Endometrium (tissue), 2 donors: ENCODE measurements around the gene RAMACL.
"Not testable (repeated sequence)": the region's sequence is repeated elsewhere in the genome, so short reads cannot be mapped to it uniquely, and the experiment has no call there.

Experiments
- FAIRE-seq: peaks from 2 replicates; lab custom pipeline; 2012; peaks lifted over from hg19 to GRCh38; lab: Jason Lieb, UNC
- donor health status: control.
- donor health status: control.

Gene RAMACL

GRCh38 chr6:166554316-166554715, 32.2 kb downstream of the RAMACL start:
- FAIRE-seq = no peak

GRCh38 chr6:166553563-166554271, 32.8 kb downstream of the RAMACL start:
- FAIRE-seq = no peak

GRCh38 chr6:166552600-166552999, 33.9 kb downstream of the RAMACL start:
- no peak for FAIRE-seq

GRCh38 chr6:166551754-166552495, 34.6 kb downstream of the RAMACL start:
- no peak for FAIRE-seq

- FAIRE-seq = no peak
Observed at GRCh38 chr6:166546653-166547052, 39.8 kb downstream of the RAMACL start.

GRCh38 chr6:166545156-166546034, 41.1 kb downstream of the RAMACL start:
- FAIRE-seq = no peak

GRCh38 chr6:166544296-166544605, 42.2 kb downstream of the RAMACL start:
- no peak for FAIRE-seq

GRCh38 chr6:166543603-166544295, 42.7 kb downstream of the RAMACL start:
- FAIRE-seq = no peak

- FAIRE-seq = no peak
Observed at GRCh38 chr6:166542580-166542912, 43.9 kb downstream of the RAMACL start.

GRCh38 chr6:166541876-166542579, 44.5 kb downstream of the RAMACL start:
- no peak for FAIRE-seq

GRCh38 chr6:166541366-166541765, 45.1 kb downstream of the RAMACL start:
- no peak for FAIRE-seq

GRCh38 chr6:166540631-166541331, 45.7 kb downstream of the RAMACL start:
- no peak for FAIRE-seq

- FAIRE-seq = no peak
Observed at GRCh38 chr6:166539543-166539942, 46.9 kb downstream of the RAMACL start.

GRCh38 chr6:166539011-166539385, 47.5 kb downstream of the RAMACL start:
- FAIRE-seq = not testable (repeated sequence)

GRCh38 chr6:166538297-166539010, 48.0 kb downstream of the RAMACL start:
- no peak for FAIRE-seq

GRCh38 chr6:166534658-166535406, 51.6 kb downstream of the RAMACL start:
- FAIRE-seq = no peak

- FAIRE-seq = no peak
Observed at GRCh38 chr6:166533205-166533824, 53.2 kb downstream of the RAMACL start.
